Mesodermal cell (in vitro differentiated cells): ENCODE measurements around the gene PRKAR1B.

Source experiments
- H3K27ac ChIP-seq: 2 replicates; pipeline ENCODE4 v1.7.0; 2013; ENCODE audit warnings: mild to moderate bottlenecking, low read depth, low read length, moderate library complexity; ENCODE audit not compliant: severe bottlenecking
- H3K36me3 ChIP-seq: 2 replicates; pipeline ENCODE4 v1.7.1; 2013; ENCODE audit warnings: mild to moderate bottlenecking, low read length, moderate library complexity; ENCODE audit not compliant: control insufficient read depth, insufficient read depth
- H3K4me1 ChIP-seq: one replicate; pipeline ENCODE4 v1.7.1; 2013; ENCODE audit warnings: mild to moderate bottlenecking, low read length; ENCODE audit not compliant: insufficient read depth, control insufficient read depth, poor library complexity, severe bottlenecking
- H3K4me3 ChIP-seq: 2 replicates; pipeline ENCODE4 v1.7.0; 2013; ENCODE audit warnings: low read length, control low read depth, mild to moderate bottlenecking; ENCODE audit not compliant: insufficient read depth, poor library complexity, severe bottlenecking; ENCODE audit errors: extremely low read depth
- H3K9me3 ChIP-seq: 2 replicates; pipeline ENCODE4 v1.7.1; 2013; ENCODE audit warnings: mild to moderate bottlenecking, low read length, moderate library complexity; ENCODE audit not compliant: control insufficient read depth
- WGBS, 2 experiments: methylation state at CpG; one replicate each; pipeline ENCODE4 v1.1.5; 2013; ENCODE audit warnings: missing lambda C conversion rate in 2 of 2; ENCODE audit not compliant: insufficient coverage in 2 of 2; 5-methylcytosine and 5-hydroxymethylcytosine counted together

The PRKAR1B gene

GRCh38 chr7:691361-692045, 35.6 kb downstream of the PRKAR1B start:
- WGBS, 2 experiments: 90 to 95% methylated on average over 16 to 25 of the region's 25 CpGs

GRCh38 chr7:690478-691360, 36.4 kb downstream of the PRKAR1B start:
- WGBS, 2 experiments: 94 to 99% methylated on average over 22 to 25 of the region's 27 CpGs
- H3K4me1 ChIP-seq: no peaks in the 10 kb centered on the region
- no peak overlapping the region for H3K27ac ChIP-seq
- H3K36me3 ChIP-seq: no peaks in the 10 kb centered on the region
- H3K4me3 ChIP-seq: no peak overlapping the region
- peaks cover 14% of the 10 kb centered on the region for H3K9me3 ChIP-seq

More at GRCh38 chr7:691361-692045, 35.6 kb downstream of the PRKAR1B start:
- Histone ChIP-seq H3K4me1 (peaks cover 2% of the 10 kb centered on the region), H3K9me3 (peaks cover 13% of the 10 kb centered on the region), H3K27ac (no peak overlapping the region), H3K4me3 (no peak overlapping the region), H3K36me3 (no peaks in the 10 kb centered on the region)

- peaks cover 14% of the 10 kb centered on the region for H3K9me3 ChIP-seq
- no peak overlapping the region for H3K27ac ChIP-seq
- WGBS, 2 experiments: 83% methylated on average over 1 of the region's 1 CpG; no CpG with 5 or more reads in 1 of the 2 experiments
Measured at GRCh38 chr7:685540-685939, 41.5 kb downstream of the PRKAR1B start.

GRCh38 chr7:684416-684815, 42.7 kb downstream of the PRKAR1B start:
- Histone ChIP-seq H3K9me3 (peaks cover 14% of the 10 kb centered on the region), H3K36me3 (peaks cover 3% of the 10 kb centered on the region), H3K4me3 (no peak overlapping the region), H3K27ac (no peak overlapping the region), H3K4me1 (no peaks in the 10 kb centered on the region)
- WGBS, 2 experiments: 93 to 94% methylated on average over 8 to 9 of the region's 9 CpGs

More at GRCh38 chr7:685540-685939, 41.5 kb downstream of the PRKAR1B start:
- Histone ChIP-seq H3K4me1 (no peaks in the 10 kb centered on the region), H3K4me3 (no peak overlapping the region), H3K36me3 (no peaks in the 10 kb centered on the region)

- Histone ChIP-seq H3K4me3 (no peak overlapping the region), H3K9me3 (peaks cover 12% of the 10 kb centered on the region), H3K36me3 (peaks cover 4% of the 10 kb centered on the region), H3K27ac (no peak overlapping the region), H3K4me1 (no peaks in the 10 kb centered on the region)
- WGBS, 2 experiments: 91 to 95% methylated on average over 16 to 18 of the region's 19 CpGs
Measured at GRCh38 chr7:683526-684205, 43.4 kb downstream of the PRKAR1B start.

- Histone ChIP-seq H3K27ac (no peak overlapping the region), H3K36me3 (peaks cover 8% of the 10 kb centered on the region), H3K4me1 (no peaks in the 10 kb centered on the region), H3K9me3 (peaks cover 12% of the 10 kb centered on the region), H3K4me3 (no peak overlapping the region)
- 92 to 100% methylated on average over 5 to 9 of the region's 11 CpGs for WGBS, 2 experiments
Measured at GRCh38 chr7:682810-683209, 44.3 kb downstream of the PRKAR1B start.

GRCh38 chr7:681551-682307, 45.4 kb downstream of the PRKAR1B start:
- 88 to 97% methylated on average over 11 to 13 of the region's 13 CpGs for WGBS, 2 experiments
- Histone ChIP-seq H3K4me3 (no peak overlapping the region), H3K9me3 (peaks cover 3% of the 10 kb centered on the region), H3K27ac (no peak overlapping the region), H3K36me3 (peaks cover 8% of the 10 kb centered on the region), H3K4me1 (no peaks in the 10 kb centered on the region)

- Histone ChIP-seq H3K4me1 (no peaks in the 10 kb centered on the region), H3K9me3 (no peaks in the 10 kb centered on the region), H3K27ac (no peak overlapping the region), H3K36me3 (peaks cover 8% of the 10 kb centered on the region), H3K4me3 (no peak overlapping the region)
- 97 to 98% methylated on average over 17 to 19 of the region's 25 CpGs for WGBS, 2 experiments
Measured at GRCh38 chr7:680411-681127, 46.5 kb downstream of the PRKAR1B start.

GRCh38 chr7:676972-677385, 50.1 kb downstream of the PRKAR1B start:
- Histone ChIP-seq H3K4me1 (no peaks in the 10 kb centered on the region), H3K36me3 (peaks cover 8% of the 10 kb centered on the region), H3K9me3 (peaks cover 8% of the 10 kb centered on the region), H3K4me3 (no peak overlapping the region), H3K27ac (no peak overlapping the region)
- 94% methylated on average over 17 to 21 of the region's 23 CpGs for WGBS, 2 experiments
